Loucy (cell line): ENCODE data around the gene ARHGDIA.

ENCODE experiments used
- H2AFZ ChIP-seq: fragments of 200-600 bp; sonication (generic); 2 replicates; pipeline ENCODE4 v1.6.0; 2016; ENCODE audit warnings: antibody characterized with exemption, mild to moderate bottlenecking, low read length, moderate library complexity
- H3F3A ChIP-seq: fragments of 200-600 bp; 2 replicates; pipeline ENCODE4 v1.6.0; 2016; ENCODE audit warnings: antibody characterized with exemption, low read depth, mild to moderate bottlenecking
- H3K27me3 ChIP-seq: fragments of 200-600 bp; sonication (generic); 2 replicates; pipeline ENCODE4 v1.6.1; 2014; ENCODE audit warnings: low read length, mild to moderate bottlenecking; ENCODE audit not compliant: insufficient read depth, poor library complexity, severe bottlenecking
- H3K36me3 ChIP-seq: fragments of 200-600 bp; sonication (generic); 2 replicates; pipeline ENCODE4 v1.6.1; 2016; ENCODE audit warnings: low read length; ENCODE audit not compliant: insufficient read depth
- H3K4me1 ChIP-seq: fragments of 200-600 bp; sonication (generic); 2 replicates; pipeline ENCODE4 v1.5.1; 2014; ENCODE audit warnings: low read length, mild to moderate bottlenecking; ENCODE audit not compliant: insufficient read depth, poor library complexity, severe bottlenecking
- H3K4me2 ChIP-seq: fragments of 200-600 bp; sonication (generic); 2 replicates; pipeline ENCODE4 v1.6.0; 2014; ENCODE audit warnings: antibody characterized with exemption, low read length, low read depth, mild to moderate bottlenecking; ENCODE audit not compliant: poor library complexity, severe bottlenecking
- H3K4me3 ChIP-seq: fragments of 200-600 bp; sonication (generic); 2 replicates; pipeline ENCODE4 v1.5.1; 2014; ENCODE audit warnings: low read length, mild to moderate bottlenecking, mixed read lengths; ENCODE audit not compliant: poor library complexity, severe bottlenecking
- H3K79me2 ChIP-seq: fragments of 200-600 bp; sonication (generic); 2 replicates; pipeline ENCODE4 v1.6.1; 2014; ENCODE audit warnings: low read length; ENCODE audit not compliant: insufficient read depth
- H3K9ac ChIP-seq: fragments of 200-600 bp; sonication (generic); 2 replicates; pipeline ENCODE4 v1.6.0; 2014; ENCODE audit warnings: mild to moderate bottlenecking, low read depth, low read length, moderate library complexity; ENCODE audit not compliant: poor library complexity, severe bottlenecking
- H3K9me2 ChIP-seq: fragments of 200-600 bp; sonication (generic); replicated peaks from 2 replicates; pipeline ENCODE4 v1.6.1; 2016; ENCODE audit warnings: low read depth, low read length, mixed read lengths
- H3K9me3 ChIP-seq: fragments of 200-600 bp; sonication (generic); 2 replicates; pipeline ENCODE4 v1.6.1; 2014; ENCODE audit warnings: mild to moderate bottlenecking, antibody characterized with exemption, low read length, low read depth; ENCODE audit not compliant: insufficient read depth
- H4K20me1 ChIP-seq: fragments of 200-600 bp; sonication (generic); 2 replicates; pipeline ENCODE4 v1.6.0; 2014; ENCODE audit warnings: antibody characterized with exemption, low read length, mild to moderate bottlenecking; ENCODE audit not compliant: insufficient read depth, poor library complexity, severe bottlenecking
- EZH2phosphoT487 ChIP-seq: fragments of 200-600 bp; IDR thresholded peaks from 2 replicates; pipeline ENCODE4 v1.6.1; 2018; ENCODE audit warnings: antibody characterized with exemption, mild to moderate bottlenecking, moderate library complexity, borderline replicate concordance
- TF ChIP-seq, protein P1 (sequence below): fragments of 200-600 bp; sonication (generic); conservative IDR thresholded peaks from 2 replicates; pipeline ENCODE4 v1.5.1; 2014; ENCODE audit warnings: mild to moderate bottlenecking, antibody characterized with exemption, low read length

Gene ARHGDIA

DNA sequence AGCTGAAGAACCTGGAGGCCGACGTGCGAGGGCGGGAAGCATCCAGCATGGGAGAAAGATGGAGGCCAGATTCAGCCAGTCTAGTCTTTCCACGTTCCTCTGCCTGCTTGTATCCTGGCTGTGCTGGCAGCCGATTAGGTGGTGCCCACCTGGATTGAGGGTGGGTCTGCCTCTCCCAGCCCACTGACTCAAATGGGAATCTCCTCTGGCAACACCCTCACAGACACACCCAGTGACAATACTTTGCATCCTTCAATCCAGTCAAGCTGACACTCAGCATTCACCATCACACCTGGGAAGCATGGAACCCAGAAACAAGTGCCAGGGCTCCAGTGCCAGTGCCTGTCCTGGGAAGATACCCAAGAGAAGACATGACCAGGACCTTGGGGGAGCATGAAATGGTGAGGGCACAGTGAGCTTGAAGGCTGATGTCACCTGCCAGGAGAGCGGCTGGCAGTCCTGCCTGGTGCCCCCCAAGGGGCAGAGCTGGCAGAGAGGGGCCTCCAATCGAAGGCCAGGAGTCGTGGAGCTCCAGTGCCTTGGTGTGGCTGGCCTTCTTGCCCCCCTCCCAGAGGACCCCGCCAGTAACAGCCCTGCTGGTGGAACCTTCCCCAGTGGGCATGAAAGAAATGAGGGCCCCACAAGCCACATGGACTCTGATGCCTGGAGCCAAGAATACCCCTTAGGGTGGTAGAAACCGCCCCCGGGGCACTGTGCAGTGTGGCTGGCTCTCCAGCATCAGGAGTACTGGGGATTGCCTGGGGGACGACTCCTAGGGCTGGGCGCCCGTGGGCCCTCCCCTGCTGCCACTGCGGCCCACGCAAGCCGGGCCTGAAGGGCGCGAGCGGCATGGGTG lies 30.3 kb upstream of the ARHGDIA start:
- Histone ChIP-seq H3K36me3 (no peaks in the 10 kb centered on the region; the same call in 1 of the 2 replicates), H3K9ac (no peak overlapping the region), H3K4me3 (no peak overlapping the region), H3K79me2 (no peaks in the 10 kb centered on the region), H3K27me3 (no peaks in the 10 kb centered on the region), H3K4me2 (no peak overlapping the region), H2AFZ (no peak overlapping the region), H3K9me2 (no peaks in the 10 kb centered on the region), H3K9me3 (no peaks in the 10 kb centered on the region), H4K20me1 (no peaks in the 10 kb centered on the region), H3K4me1 (no peaks in the 10 kb centered on the region), H3F3A (no peaks in the 10 kb centered on the region; the same call in 1 of the 2 replicates)
- TF ChIP-seq, protein P1, sequence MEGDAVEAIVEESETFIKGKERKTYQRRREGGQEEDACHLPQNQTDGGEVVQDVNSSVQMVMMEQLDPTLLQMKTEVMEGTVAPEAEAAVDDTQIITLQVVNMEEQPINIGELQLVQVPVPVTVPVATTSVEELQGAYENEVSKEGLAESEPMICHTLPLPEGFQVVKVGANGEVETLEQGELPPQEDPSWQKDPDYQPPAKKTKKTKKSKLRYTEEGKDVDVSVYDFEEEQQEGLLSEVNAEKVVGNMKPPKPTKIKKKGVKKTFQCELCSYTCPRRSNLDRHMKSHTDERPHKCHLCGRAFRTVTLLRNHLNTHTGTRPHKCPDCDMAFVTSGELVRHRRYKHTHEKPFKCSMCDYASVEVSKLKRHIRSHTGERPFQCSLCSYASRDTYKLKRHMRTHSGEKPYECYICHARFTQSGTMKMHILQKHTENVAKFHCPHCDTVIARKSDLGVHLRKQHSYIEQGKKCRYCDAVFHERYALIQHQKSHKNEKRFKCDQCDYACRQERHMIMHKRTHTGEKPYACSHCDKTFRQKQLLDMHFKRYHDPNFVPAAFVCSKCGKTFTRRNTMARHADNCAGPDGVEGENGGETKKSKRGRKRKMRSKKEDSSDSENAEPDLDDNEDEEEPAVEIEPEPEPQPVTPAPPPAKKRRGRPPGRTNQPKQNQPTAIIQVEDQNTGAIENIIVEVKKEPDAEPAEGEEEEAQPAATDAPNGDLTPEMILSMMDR, result no peak
- TF ChIP-seq EZH2phosphoT487, result no peak

DNA sequence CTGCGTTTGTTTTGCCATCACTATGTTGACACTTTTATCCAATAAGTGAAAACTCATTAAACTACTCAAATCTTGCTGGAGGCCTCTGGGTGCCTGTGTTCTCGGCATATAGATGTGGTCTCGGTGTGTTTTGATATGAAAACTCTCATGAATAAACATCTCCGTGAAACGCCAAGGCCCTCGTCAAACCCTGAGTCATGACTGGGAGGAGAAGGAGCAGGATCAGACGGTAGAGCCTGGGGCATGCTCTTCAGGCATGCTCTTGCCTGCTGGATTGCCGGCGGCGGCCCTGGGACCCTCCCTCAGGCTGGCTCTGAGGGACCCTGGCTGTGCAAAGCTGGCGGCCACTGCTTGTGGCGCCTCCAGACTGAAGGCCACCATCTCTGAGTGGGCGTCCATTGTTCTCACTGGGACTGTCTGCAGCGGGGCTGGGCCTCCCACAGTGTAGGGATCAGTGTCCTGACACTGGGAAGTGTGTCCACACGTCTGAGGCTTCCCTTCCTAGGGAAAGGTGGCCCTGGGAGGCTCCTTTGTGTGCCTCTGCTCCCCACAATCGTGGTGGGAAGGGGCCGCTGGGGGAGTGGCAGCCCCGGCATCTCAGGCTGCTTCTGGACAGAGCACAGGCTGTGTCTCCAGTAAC lies 29.2 kb upstream of the ARHGDIA start:
- Histone ChIP-seq H4K20me1 (no peaks in the 10 kb centered on the region), H3K9ac (no peak overlapping the region), H3K4me2 (no peak overlapping the region), H3K4me3 (no peak overlapping the region), H3K36me3 (no peaks in the 10 kb centered on the region; the same call in 1 of the 2 replicates), H3K79me2 (peaks cover 3% of the 10 kb centered on the region; the same call in 1 of the 2 replicates), H3K4me1 (no peaks in the 10 kb centered on the region), H3K27me3 (no peaks in the 10 kb centered on the region), H3F3A (no peaks in the 10 kb centered on the region; the same call in 1 of the 2 replicates), H3K9me2 (no peaks in the 10 kb centered on the region), H3K9me3 (no peaks in the 10 kb centered on the region), H2AFZ (no peak overlapping the region)
- TF ChIP-seq EZH2phosphoT487, result no peak
- TF ChIP-seq, protein P1, result no peak

DNA sequence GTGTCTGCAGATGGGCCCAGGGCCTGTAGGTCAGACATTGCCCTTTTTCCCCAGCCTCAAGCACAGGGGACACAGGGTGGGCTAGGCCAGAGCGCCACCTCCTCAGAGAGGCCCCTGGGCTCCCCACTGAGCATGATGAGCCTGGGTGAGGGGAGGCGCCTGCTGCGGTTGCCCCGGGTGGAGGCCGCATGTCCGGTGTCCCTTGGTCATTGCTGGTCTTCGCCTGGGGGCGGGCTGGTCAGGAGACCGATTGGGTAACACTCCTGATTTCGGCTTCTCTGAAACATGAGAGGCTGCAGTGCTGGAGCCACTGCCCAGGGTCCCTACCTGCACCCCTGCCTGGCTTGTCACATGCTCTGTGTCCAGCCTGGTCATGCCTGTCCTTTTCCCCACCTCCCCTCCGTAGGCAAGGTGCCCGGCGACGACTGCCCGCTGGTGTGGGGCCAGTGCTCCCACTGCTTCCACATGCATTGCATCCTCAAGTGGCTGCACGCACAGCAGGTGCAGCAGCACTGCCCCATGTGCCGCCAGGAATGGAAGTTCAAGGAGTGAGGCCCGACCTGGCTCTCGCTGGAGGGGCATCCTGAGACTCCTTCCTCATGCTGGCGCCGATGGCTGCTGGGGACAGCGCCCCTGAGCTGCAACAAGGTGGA lies 28.5 kb upstream of the ARHGDIA start:
- no peak overlapping the region for H3K4me2 ChIP-seq
- no peaks in the 10 kb centered on the region for H3K27me3 ChIP-seq
- H3K4me1 ChIP-seq, result no peaks in the 10 kb centered on the region
- TF ChIP-seq EZH2phosphoT487, result no peak
- TF ChIP-seq, protein P1, result no peak
- H3K36me3 ChIP-seq, result no peaks in the 10 kb centered on the region; the same call in 1 of the 2 replicates
- no peaks in the 10 kb centered on the region for H3K9me3 ChIP-seq
- H3K4me3 ChIP-seq, result no peak overlapping the region
- H2AFZ ChIP-seq, result no peak overlapping the region
- no peaks in the 10 kb centered on the region; the same call in 1 of the 2 replicates for H3F3A ChIP-seq
- H3K9me2 ChIP-seq, result no peaks in the 10 kb centered on the region
- no peak overlapping the region for H3K9ac ChIP-seq
- H4K20me1 ChIP-seq, result no peaks in the 10 kb centered on the region
- H3K79me2 ChIP-seq, result peaks cover 6% of the 10 kb centered on the region; the same call in 1 of the 2 replicates
